GM23338 (cell line): Measurements from ENCODE around the gene OR1B1.

Source experiments
- CREB1 ChIP-seq: fragments of 250-450 bp; sonication (Bioruptor Pico); IDR thresholded peaks from 2 replicates; pipeline ENCODE4 v1.5.0; 2020; ENCODE audit warnings: low read depth, mild to moderate bottlenecking, moderate library complexity
- EZH2 ChIP-seq: fragments of 200-600 bp; sonication (generic); IDR thresholded peaks from one replicate; pipeline ENCODE4 v1.8.0; 2017; ENCODE audit warnings: antibody characterized with exemption, mild to moderate bottlenecking, low read depth; ENCODE audit not compliant: unreplicated experiment
- EZH2phosphoT487 ChIP-seq: fragments of 200-600 bp; sonication (generic); IDR thresholded peaks from one replicate; pipeline ENCODE4 v1.8.1; 2018; ENCODE audit warnings: antibody characterized with exemption; ENCODE audit not compliant: unreplicated experiment
- JUNB ChIP-seq: IDR thresholded peaks from one replicate; pipeline ENCODE4 v1.6.1; 2016; ENCODE audit warnings: antibody characterized with exemption; ENCODE audit not compliant: unreplicated experiment
- POLR2AphosphoS5 ChIP-seq: IDR thresholded peaks from 2 replicates; pipeline ENCODE4 v1.6.1; 2016; ENCODE audit warnings: antibody characterized with exemption, low read depth
- TF ChIP-seq, protein P1 (sequence below), 2 experiments: fragments of 200-600 bp in 1 of 2; sonication (generic) in 1 of 2; conservative IDR thresholded peaks; 2 replicates each; pipeline versions ENCODE4 v1.5.1 to v1.6.1; 2016 to 2017; ENCODE audit warnings: antibody characterized with exemption in 2 of 2, low read depth in 2 of 2, mild to moderate bottlenecking in 2 of 2, moderate library complexity in 1 of 2

DNA sequence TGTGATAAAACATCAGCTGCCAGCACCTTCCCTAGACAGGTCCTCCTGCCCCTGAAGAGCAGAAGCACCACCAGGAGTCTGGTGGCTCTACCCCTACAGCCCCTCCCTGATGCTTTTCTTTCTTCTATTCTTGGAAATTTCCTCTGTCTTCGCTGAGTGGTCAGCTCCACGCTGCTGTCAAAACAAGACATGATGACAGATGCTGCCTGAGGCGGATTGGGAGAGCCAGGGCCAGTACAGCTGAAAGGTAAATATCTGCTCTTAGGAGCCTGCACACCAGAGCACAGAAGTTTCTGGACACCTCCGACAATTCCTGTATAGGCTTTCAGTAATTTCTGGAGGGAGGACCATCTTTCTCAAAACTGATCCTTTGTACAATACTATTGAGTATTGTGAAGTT lies 47.6 kb downstream of the OR1B1 start:
- TF ChIP-seq EZH2 (no peak), JUNB (no peak), POLR2AphosphoS5 (no peak), EZH2phosphoT487 (no peak), CREB1 (CRISPR knock-in tag) (no peak)
- TF ChIP-seq, protein P1, sequence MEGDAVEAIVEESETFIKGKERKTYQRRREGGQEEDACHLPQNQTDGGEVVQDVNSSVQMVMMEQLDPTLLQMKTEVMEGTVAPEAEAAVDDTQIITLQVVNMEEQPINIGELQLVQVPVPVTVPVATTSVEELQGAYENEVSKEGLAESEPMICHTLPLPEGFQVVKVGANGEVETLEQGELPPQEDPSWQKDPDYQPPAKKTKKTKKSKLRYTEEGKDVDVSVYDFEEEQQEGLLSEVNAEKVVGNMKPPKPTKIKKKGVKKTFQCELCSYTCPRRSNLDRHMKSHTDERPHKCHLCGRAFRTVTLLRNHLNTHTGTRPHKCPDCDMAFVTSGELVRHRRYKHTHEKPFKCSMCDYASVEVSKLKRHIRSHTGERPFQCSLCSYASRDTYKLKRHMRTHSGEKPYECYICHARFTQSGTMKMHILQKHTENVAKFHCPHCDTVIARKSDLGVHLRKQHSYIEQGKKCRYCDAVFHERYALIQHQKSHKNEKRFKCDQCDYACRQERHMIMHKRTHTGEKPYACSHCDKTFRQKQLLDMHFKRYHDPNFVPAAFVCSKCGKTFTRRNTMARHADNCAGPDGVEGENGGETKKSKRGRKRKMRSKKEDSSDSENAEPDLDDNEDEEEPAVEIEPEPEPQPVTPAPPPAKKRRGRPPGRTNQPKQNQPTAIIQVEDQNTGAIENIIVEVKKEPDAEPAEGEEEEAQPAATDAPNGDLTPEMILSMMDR (conservative IDR thresholded peaks at IDR 0.05; ENCODE audit: low read depth in 2 of 2): no peak
